GM19239 (cell line): Measurements from ENCODE around the gene MYH14.

Experiments
- DNase-seq: peaks from one replicate; pipeline ENCODE4 v3.0.0; 2011; ENCODE audit warnings: low spot score; ENCODE audit not compliant: insufficient read length
- FAIRE-seq: peaks from 2 replicates; lab custom pipeline; 2011; peaks lifted over from hg19 to GRCh38; lab: Jason Lieb, UNC

MYH14 gene

DNA sequence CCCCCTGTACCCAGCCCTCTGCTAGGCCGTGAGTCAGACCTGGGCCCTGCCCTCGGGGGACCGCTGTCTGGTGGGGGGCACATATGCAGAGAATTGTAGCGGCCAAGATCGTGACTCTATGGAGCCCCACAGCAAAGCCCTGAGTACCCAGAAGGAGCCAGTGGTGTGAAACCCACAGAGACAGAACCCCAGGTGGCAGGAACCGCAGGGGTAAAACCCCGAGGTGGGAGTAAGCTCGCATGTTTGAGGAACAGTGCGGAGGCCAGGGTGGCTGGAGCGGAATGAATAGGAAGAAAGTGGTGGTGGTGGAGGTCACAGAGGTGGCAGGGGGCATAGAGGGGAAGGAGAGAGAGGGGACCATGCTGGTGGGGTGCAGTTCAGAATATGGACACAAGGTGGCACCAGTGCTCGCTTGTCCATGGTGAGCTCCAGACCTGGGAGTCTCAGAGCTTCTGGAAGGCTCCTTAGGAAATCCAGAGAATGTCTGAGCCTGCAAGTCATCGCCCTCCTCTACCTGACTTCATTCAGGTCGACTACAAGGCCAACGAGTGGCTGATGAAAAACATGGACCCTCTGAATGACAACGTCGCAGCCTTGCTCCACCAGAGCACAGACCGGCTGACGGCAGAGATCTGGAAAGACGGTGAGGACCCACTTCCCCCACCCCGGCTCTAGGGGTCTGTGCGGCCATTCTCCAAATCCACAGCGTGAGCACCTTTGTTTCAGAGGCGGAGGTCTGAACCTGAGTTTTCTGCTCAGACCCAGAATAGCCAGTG is 48.9 kb downstream of the MYH14 start:
- FAIRE-seq (no peak), DNase-seq (no peak)

DNA sequence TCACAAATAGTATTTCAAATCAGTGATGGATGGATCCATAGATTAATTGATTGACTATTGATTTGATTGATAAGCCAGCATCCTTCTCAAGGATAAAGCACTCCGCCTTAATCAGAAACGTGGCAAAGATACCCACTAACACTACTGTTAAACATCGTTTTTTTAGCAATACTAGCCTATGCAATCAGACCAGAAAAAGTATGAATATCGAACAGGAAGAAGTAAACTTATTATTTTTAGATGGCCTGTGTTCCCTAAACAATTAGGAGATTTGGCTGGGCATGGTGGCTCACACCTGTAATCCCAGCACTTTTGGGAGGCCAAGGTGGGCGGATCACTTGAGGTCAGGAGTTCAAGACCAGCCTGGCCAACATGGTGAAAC is 49.5 kb downstream of the MYH14 start:
- no peak for FAIRE-seq

DNA sequence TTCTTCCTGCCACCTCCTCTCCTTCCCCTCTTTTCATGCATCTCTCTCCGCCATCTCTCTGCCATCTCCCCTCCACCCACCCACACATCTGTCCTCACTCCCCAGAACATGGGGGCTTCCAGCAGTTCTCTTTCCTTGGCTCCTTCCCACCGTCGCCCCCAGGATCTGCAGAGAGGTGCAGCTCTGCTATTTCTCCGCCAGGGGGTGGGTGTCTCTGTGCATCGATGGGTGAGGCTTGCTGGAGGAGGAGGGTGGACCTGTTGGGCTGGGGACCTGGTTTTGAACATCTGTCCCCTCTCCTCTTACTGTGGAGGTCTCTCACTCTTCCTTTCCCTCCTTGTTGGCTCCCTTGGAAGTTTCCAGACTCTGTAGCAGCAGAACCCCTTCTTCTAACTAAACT is 51.7 kb downstream of the MYH14 start:
- DNase-seq (no peak), FAIRE-seq (no peak)

More for the DNA sequence above, 49.5 kb downstream of the MYH14 start:
- DNase-seq, result no peak

DNA sequence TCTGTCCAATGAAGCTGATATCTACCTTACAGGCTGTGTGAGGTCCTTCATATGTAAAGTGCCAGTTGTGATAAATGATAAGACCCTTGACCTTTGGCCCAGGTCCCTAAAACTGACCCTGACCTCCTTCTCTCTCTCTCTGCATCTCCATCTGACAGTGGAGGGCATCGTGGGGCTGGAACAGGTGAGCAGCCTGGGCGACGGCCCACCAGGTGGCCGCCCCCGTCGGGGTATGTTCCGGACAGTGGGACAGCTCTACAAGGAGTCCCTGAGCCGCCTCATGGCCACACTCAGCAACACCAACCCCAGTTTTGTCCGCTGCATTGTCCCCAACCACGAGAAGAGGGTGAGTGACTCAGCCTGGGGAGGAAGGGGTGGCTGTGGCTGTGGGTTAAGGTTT is 53.7 kb downstream of the MYH14 start:
- no peak for FAIRE-seq

DNA sequence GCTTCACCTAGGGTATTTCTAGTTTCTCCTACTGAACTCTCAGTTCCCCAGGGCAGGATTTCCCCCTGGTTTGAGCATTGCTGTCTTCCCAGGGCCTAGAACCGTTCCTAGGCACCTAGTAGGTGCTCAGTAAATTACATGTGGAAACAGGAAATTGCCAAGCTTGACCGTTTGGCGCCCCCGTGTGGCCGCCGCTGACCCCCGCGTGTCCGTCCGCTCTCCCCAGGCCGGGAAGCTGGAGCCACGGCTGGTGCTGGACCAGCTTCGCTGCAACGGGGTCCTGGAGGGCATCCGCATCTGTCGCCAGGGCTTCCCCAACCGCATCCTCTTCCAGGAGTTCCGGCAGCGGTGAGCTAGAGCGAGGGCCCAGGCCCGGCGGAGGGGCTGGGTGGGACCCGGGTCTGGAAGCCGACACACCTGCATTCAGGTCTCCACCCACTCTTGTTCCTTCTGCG is 55.5 kb downstream of the MYH14 start:
- FAIRE-seq (no peak), DNase-seq (no peak)

More for the DNA sequence above, 53.7 kb downstream of the MYH14 start:
- no peak for DNase-seq

DNA sequence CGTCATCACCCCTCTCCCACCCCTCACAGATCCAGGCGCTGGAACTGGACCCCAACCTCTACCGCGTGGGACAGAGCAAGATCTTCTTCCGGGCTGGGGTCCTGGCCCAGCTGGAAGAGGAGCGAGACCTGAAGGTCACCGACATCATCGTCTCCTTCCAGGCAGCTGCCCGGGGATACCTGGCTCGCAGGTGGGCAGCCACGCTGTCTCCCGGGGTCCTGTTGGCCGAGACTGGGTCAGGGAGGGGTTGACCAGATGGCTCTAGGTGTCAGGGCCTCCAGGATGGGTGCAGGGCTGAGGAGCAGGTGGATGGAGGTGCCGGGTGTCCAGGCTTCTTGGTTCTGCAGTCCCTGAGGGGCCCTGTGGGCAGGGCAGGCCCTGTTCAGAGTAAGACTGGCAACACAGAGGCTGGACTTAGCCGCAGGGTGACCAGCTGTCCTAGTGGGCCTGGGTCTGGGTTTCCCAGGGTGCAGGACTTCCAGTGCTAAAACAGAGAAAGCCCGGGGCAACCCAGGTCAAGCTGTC is 58.1 kb downstream of the MYH14 start:
- FAIRE-seq, result no peak

DNA sequence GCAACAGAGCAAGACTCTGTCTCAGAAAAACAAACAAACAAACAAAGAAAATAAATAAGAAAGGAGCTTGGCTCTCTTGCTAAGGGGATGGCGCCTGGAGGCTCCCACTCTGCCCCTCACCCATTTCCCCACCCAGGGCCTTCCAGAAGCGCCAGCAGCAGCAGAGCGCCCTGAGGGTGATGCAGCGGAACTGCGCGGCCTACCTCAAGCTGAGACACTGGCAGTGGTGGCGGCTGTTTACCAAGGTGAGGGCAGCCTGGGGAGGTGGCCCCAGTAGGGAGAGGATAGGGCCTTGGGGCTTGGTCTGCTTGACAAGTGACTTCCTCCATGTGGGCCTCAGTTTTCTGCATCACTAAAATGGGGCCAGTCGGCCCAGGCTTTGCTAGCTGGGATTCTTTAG is 59.8 kb downstream of the MYH14 start:
- DNase-seq, result no peak
- no peak for FAIRE-seq

More for the DNA sequence above, 58.1 kb downstream of the MYH14 start:
- no peak for DNase-seq

DNA sequence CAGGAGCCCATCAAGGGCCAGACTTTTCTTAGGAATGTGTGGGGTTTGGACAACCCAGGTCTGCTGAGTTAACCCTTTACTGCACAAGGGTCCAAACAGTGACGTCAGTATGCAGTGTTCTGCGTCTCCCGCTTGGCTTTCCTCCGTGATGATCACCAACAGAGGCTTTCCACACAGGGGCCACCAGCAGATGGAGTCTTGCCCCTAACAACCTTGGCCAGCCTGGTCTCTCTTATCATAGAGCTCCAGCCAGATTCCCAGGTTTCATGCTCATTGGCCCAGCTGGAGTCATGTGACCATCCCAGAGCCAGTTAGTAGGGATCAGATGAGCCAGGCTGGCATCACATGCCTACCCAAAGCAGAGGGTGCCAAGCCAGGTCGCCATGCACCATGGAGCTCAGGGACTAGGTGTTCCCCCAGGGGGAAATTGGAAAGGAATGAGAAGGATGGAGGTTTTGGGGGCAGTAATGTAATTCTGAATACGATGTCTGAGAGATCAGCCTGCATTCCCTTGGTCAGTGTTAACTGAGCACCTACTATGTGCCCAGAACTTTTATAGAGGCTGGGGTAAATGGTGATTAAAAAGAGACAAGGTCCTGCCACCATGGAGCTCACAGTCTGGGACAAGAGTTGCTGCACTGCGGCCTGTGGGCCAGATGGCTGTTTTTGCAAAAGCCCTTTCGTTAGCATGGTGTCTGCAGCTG is 61.2 kb downstream of the MYH14 start:
- FAIRE-seq (no peak), DNase-seq (no peak)

DNA sequence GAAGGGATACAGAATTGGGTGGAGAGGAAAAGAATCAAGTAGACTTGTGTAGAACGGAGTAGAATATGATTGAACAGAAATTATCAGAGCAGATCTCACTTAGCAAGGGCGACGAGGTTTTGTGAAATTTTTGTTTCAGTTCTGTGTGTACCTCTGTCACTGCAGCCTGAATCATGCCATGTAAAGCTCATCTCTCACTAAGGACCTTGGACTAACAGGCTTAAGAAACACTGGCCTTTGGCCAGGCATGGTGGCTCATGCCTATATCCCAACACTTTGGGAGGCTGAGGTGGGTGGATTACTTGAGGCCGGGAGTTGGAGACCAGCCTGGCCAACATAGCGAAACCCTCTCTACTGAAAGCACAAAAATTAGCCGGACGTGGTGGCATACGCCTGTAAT is 62.6 kb downstream of the MYH14 start:
- DNase-seq (no peak), FAIRE-seq (no peak)

DNA sequence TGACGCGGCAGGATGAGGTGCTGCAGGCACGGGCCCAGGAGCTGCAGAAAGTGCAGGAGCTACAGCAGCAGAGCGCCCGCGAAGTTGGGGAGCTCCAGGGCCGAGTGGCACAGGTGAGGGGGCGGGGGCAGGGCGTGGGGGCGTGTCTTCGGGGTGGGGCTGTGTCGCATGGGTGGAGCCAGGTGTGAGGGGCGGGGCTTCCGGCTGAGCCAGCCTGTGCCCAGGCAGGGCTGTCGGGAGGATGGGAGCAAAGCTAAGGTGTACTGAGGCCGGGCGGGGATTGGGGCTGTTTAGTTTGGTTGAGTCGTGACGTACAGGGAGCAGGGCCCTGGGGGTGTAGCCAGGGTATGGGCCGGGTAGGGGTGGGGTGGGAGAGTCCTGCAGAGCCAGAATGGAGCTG is 63.5 kb downstream of the MYH14 start:
- DNase-seq (peak; percentile 33), FAIRE-seq (no peak)

DNA sequence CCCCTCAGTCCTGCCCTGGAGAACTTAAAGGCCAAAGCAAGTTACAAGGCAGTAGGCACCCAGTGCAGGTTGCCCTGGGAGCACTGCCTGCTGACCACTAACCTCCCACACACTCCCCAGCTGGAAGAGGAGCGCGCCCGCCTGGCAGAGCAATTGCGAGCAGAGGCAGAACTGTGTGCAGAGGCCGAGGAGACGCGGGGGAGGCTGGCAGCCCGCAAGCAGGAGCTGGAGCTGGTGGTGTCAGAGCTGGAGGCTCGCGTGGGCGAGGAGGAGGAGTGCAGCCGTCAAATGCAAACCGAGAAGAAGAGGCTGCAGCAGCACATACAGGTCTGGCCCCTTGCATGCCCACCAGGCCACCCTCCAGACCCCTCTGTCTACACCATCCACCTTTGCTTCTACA is 64.6 kb downstream of the MYH14 start:
- FAIRE-seq, result no peak
- DNase-seq, result no peak

DNA sequence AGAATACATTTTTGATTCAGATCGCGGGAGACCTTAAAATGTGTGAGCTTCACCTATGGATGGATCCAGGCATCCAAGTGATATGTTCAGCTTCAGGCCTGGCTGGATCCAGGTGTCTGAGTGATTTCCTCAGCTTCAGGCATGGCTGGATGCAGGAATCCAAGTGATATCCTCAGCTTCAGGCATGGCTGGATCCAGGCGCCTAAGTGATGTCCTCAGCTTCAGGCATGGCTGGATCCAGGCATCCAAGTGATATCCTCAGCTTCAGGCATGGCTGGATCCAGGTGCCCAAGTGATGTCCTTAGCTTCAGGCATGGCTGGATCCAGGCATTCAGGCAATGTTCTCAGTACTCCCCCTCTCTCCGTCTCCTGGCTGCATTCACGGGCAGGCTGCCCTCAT is 65.1 kb downstream of the MYH14 start:
- FAIRE-seq, result no peak
- DNase-seq, result no peak

DNA sequence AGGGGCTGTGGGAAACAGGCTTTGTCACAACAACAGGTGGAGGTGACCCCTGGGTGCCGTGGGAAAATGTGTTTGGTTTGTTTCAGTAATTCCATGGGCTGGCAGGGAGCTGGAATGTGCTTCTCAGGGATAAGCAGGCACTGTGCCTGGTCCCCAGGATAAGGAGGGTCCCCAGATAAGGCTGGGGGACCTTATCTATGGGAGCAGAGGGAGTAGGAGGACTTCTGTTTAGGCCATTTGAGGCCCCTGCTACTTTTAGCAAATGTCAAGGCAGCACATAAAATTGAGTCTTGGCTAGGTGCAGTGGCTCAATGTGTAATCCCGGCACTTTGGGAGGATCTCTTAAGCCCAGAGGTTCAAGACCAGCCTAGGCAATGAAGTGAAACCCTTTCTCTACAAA is 66.2 kb downstream of the MYH14 start:
- no peak for DNase-seq
- no peak for FAIRE-seq

DNA sequence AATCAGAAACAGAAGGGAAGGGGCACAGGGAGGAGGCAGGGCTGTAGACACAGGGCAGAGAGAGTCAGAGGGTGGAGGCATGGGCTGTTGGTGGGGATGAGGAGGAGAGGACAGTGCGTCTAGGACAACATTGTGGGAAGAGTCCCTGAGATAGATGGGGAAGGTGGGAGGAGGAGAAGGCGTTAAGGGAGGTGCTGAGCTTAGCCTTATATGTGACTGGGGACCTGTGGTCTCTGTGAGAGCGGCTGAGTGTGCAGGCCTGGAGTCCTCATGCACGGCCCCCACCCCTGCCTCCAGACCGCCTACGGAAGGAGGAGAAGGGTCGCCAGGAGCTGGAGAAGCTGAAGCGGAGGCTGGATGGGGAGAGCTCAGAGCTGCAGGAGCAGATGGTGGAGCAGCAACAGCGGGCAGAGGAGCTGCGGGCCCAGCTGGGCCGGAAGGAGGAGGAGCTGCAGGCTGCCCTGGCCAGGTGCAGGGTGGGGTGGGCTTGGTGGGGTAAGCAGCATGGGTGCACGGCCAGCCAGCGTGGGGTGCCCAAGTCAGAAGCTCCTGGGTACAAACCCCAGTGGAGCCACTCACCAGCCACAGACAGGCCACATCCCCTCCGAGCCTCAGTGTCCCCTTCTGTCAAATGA is 69.0 kb downstream of the MYH14 start:
- FAIRE-seq (no peak), DNase-seq (no peak)

DNA sequence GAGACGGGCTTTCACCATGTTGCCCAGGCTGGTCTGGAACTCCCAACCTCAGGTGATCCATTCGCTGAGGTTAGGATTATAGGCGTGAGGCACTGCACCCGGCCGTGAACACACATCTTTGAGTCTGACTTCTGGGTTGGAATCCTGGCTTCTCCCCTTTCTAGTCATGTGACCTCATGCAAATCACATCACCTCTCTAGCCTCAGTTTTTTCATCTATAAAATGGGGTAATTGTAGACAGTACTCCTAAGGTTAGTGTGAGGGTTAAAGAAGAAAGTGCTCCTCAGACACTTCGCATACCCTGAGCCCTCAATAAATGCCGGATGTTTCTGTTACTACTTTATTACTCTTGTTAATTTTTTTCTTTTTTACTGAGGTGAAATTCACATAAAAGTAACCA is 70.4 kb downstream of the MYH14 start:
- no peak for FAIRE-seq

DNA sequence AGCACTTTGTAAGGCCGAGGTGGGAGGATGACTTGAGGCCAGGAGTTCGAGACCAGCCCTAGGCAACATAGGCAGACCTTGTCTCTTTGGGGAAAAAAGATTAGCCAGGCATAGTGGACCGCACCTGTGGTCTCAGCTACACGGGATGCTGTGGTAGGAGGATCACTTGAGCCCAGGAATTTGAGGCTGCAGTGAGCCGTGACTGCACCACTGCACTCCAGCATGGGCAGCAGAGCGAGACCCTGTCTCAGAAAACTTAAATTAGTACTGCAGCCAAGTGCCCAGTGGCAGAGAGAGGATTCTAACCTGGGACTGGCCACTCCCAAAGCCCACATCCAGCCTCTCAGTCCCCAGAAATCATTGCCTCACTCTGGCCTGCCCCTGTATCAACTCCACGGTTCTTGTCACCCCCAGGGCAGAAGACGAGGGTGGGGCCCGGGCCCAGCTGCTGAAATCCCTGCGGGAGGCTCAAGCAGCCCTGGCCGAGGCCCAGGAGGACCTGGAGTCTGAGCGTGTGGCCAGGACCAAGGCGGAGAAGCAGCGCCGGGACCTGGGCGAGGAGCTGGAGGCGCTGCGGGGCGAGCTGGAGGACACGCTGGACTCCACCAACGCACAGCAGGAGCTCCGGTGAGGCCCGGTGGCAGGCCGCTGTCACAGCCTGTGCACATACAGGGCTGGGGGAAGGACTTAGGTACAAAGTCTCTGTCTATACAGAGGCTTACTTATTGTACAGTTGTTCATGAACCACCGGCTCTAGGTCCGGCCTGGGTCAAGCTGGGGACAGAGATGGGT is 72.4 kb downstream of the MYH14 start:
- FAIRE-seq (no peak), DNase-seq (no peak)

More for the DNA sequence above, 70.4 kb downstream of the MYH14 start:
- no peak for DNase-seq

DNA sequence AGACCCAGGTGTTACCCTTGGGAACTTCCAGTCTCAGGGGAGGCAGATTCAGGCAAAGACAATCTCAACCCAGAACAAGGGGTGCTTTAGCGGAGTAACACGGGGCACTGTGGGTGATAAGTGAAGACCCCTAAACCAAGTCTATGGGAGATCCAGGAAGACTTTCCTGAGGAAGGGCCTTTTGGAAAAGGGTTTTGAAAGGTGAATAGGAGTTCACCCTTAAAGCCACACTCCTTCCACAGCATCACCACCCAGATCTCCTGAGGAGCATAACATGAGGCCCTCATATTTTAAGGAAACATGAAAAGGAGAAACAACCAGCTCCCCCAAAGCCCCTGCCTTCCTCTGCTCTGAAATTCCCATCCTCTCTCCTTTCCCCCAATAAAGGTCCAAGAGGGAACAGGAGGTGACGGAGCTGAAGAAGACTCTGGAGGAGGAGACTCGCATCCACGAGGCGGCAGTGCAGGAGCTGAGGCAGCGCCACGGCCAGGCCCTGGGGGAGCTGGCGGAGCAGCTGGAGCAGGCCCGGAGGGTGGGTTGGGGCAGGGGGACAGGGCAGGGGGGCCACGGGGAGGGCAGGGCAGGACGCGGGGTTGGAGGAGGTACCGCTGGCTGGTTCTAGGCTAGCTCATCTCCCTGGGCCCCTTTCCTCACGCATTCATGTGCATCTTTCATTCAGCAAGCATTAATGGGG is 73.1 kb downstream of the MYH14 start:
- no peak for DNase-seq
- FAIRE-seq, result no peak

DNA sequence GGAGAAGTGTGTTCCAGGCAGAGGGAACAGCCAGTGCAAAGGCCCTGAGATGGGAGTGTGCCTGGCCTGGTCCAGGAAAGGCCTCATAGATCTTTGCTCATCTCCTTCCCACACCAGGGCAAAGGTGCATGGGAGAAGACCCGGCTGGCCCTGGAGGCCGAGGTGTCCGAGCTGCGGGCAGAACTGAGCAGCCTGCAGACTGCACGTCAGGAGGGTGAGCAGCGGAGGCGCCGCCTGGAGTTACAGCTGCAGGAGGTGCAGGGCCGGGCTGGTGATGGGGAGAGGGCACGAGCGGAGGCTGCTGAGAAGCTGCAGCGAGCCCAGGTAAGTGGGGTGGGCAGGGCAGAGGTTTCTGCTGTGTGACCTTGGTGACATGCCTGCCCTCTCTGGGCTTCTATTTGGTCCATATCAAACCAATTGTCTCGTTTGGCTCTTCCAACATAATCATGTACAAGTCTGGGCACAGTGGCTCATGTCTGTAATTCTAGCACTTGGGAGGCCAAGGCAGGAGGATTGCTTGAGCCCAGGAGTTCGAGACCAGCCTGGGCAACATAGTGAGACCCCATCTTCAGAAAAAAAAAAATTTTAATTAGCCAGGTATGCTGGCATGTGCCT is 74.7 kb downstream of the MYH14 start:
- DNase-seq (no peak), FAIRE-seq (no peak)

DNA sequence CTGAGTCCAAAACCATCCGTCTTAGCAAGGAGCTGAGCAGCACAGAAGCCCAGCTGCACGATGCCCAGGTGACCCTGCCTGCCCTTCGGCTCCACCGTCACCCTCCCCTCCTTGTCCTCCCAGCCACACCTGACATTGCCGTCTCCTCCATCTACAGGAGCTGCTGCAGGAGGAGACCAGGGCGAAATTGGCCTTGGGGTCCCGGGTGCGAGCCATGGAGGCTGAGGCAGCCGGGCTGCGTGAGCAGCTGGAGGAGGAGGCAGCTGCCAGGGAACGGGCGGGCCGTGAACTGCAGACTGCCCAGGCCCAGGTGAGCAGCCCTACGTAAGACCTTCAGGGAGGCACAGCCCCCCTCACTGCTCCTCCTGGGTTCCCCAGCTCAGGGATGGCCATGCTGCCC is 76.7 kb downstream of the MYH14 start:
- DNase-seq (no peak), FAIRE-seq (no peak)
